Measurements from ENCODE around the gene ABCA10.

The ABCA10 gene

GRCh38 chr17:69117855-69118784, 110.5 kb downstream of the ABCA10 start:
- no peaks in the 10 kb centered on the region for H3K79me2 ChIP-seq (ENCODE audit: control insufficient read depth, insufficient read depth, low read length, poor library complexity)
- no peak overlapping the region for H3K18ac ChIP-seq (ENCODE audit: low read length)
- no peak overlapping the region for H2AK5ac ChIP-seq (ENCODE audit: low read length)
- no peaks in the 10 kb centered on the region for H3K79me1 ChIP-seq (ENCODE audit: low read length)
- H3K4me2 ChIP-seq (ENCODE audit: low read length), result no peak overlapping the region
- no peak overlapping the region for H3K23ac ChIP-seq (ENCODE audit: low read length)
- no peak overlapping the region for H3K27ac ChIP-seq (ENCODE audit: low read depth, low read length)
- no peak for DNase-seq
- H3K9me3 ChIP-seq (ENCODE audit: insufficient read depth, low read depth, low read length), result no peaks in the 10 kb centered on the region
- H4K12ac ChIP-seq (ENCODE audit: low read depth, low read length), result no peak overlapping the region
- H2BK12ac ChIP-seq (ENCODE audit: low read length), result no peak overlapping the region
- H3K4me1 ChIP-seq (ENCODE audit: control insufficient read depth in 1 of 2, insufficient read depth in 2 of 2, low read length in 2 of 2), result no peaks in the 10 kb centered on the region
- H3K36me3 ChIP-seq (ENCODE audit: control insufficient read depth in 1 of 2, insufficient read depth in 2 of 2, low read length in 2 of 2), result no peaks in the 10 kb centered on the region
- H3K27me3 ChIP-seq (ENCODE audit: insufficient read depth, low read length), result no peaks in the 10 kb centered on the region
- no peak overlapping the region for H4K91ac ChIP-seq (ENCODE audit: low read depth, low read length)
- no peak overlapping the region for H2BK5ac ChIP-seq (ENCODE audit: low read depth, low read length, poor library complexity)
- H3K4ac ChIP-seq (ENCODE audit: low read depth, low read length), result no peak overlapping the region
- H3K4me3 ChIP-seq (ENCODE audit: low read depth, low read length), result no peak overlapping the region
- H3K14ac ChIP-seq (ENCODE audit: low read length), result no peak overlapping the region
- H2BK120ac ChIP-seq (ENCODE audit: insufficient read depth, low read length, poor library complexity), result no peak overlapping the region
- no peak overlapping the region for H4K8ac ChIP-seq (ENCODE audit: low read depth, low read length)
- no CpG with 5 or more reads among the region's 2 CpGs for WGBS (ENCODE audit: extremely low coverage, insufficient coverage, insufficient read length)
- H2AFZ ChIP-seq (ENCODE audit: insufficient read depth, low read length, poor library complexity), result no peak overlapping the region
- no peak overlapping the region for H3K9ac ChIP-seq (ENCODE audit: low read length)

GRCh38 chr17:69111794-69112193, 116.8 kb downstream of the ABCA10 start:
- DNase-seq, result no peak
- Histone ChIP-seq H3K4ac (ENCODE audit: low read depth, low read length) (no peak overlapping the region), H3K4me3 (ENCODE audit: low read depth, low read length) (no peak overlapping the region), H2AFZ (ENCODE audit: insufficient read depth, low read length, poor library complexity) (no peak overlapping the region), H2BK120ac (ENCODE audit: insufficient read depth, low read length, poor library complexity) (no peak overlapping the region), H3K18ac (ENCODE audit: low read length) (no peak overlapping the region), H3K79me2 (ENCODE audit: control insufficient read depth, insufficient read depth, low read length, poor library complexity) (no peaks in the 10 kb centered on the region), H2BK12ac (ENCODE audit: low read length) (no peak overlapping the region), H2AK5ac (ENCODE audit: low read length) (no peak overlapping the region), H4K12ac (ENCODE audit: low read depth, low read length) (no peak overlapping the region), H3K9me3 (ENCODE audit: insufficient read depth, low read depth, low read length) (no peaks in the 10 kb centered on the region), H3K4me1 (ENCODE audit: control insufficient read depth in 1 of 2, insufficient read depth in 2 of 2, low read length in 2 of 2) (no peaks in the 10 kb centered on the region), H3K9ac (ENCODE audit: low read length) (no peak overlapping the region), H3K4me2 (ENCODE audit: low read length) (no peak overlapping the region), H3K27ac (ENCODE audit: low read depth, low read length) (no peak overlapping the region), H3K23ac (ENCODE audit: low read length) (no peak overlapping the region), H2BK5ac (ENCODE audit: low read depth, low read length, poor library complexity) (no peak overlapping the region), H4K8ac (ENCODE audit: low read depth, low read length) (no peak overlapping the region), H4K91ac (ENCODE audit: low read depth, low read length) (no peak overlapping the region), H3K14ac (ENCODE audit: low read length) (no peak overlapping the region), H3K27me3 (ENCODE audit: insufficient read depth, low read length) (no peaks in the 10 kb centered on the region), H3K36me3 (ENCODE audit: control insufficient read depth in 1 of 2, insufficient read depth in 2 of 2, low read length in 2 of 2) (no peaks in the 10 kb centered on the region), H3K79me1 (ENCODE audit: low read length) (no peaks in the 10 kb centered on the region)
- no CpG with 5 or more reads among the region's 1 CpG for WGBS (ENCODE audit: extremely low coverage, insufficient coverage, insufficient read length)

GRCh38 chr17:69105907-69106730, 122.5 kb downstream of the ABCA10 start:
- no peaks in the 10 kb centered on the region for H3K4me1 ChIP-seq (ENCODE audit: control insufficient read depth in 1 of 2, insufficient read depth in 2 of 2, low read length in 2 of 2)
- H3K23ac ChIP-seq (ENCODE audit: low read length), result no peak overlapping the region
- peak in 1 of 2 donors; percentile 5 for DNase-seq
- H2BK120ac ChIP-seq (ENCODE audit: insufficient read depth, low read length, poor library complexity), result no peak overlapping the region
- H3K14ac ChIP-seq (ENCODE audit: low read length), result no peak overlapping the region
- no peak overlapping the region for H2BK5ac ChIP-seq (ENCODE audit: low read depth, low read length, poor library complexity)
- H3K36me3 ChIP-seq (ENCODE audit: control insufficient read depth in 1 of 2, insufficient read depth in 2 of 2, low read length in 2 of 2), result no peaks in the 10 kb centered on the region
- no peak overlapping the region for H4K91ac ChIP-seq (ENCODE audit: low read depth, low read length)
- H3K9me3 ChIP-seq (ENCODE audit: insufficient read depth, low read depth, low read length), result no peaks in the 10 kb centered on the region
- H4K8ac ChIP-seq (ENCODE audit: low read depth, low read length), result no peak overlapping the region
- no peaks in the 10 kb centered on the region for H3K79me2 ChIP-seq (ENCODE audit: control insufficient read depth, insufficient read depth, low read length, poor library complexity)
- no peak overlapping the region for H3K4me3 ChIP-seq (ENCODE audit: low read depth, low read length)
- no peak overlapping the region for H2AK5ac ChIP-seq (ENCODE audit: low read length)
- H3K27me3 ChIP-seq (ENCODE audit: insufficient read depth, low read length), result no peaks in the 10 kb centered on the region
- no peak overlapping the region for H3K18ac ChIP-seq (ENCODE audit: low read length)
- H3K79me1 ChIP-seq (ENCODE audit: low read length), result no peaks in the 10 kb centered on the region
- WGBS (ENCODE audit: extremely low coverage, insufficient coverage, insufficient read length), result no CpG with 5 or more reads among the region's 10 CpGs
- no peak overlapping the region for H3K4ac ChIP-seq (ENCODE audit: low read depth, low read length)
- no peak overlapping the region for H3K27ac ChIP-seq (ENCODE audit: low read depth, low read length)
- H3K9ac ChIP-seq (ENCODE audit: low read length), result no peak overlapping the region
- H2BK12ac ChIP-seq (ENCODE audit: low read length), result no peak overlapping the region
- no peak overlapping the region for H2AFZ ChIP-seq (ENCODE audit: insufficient read depth, low read length, poor library complexity)
- no peak overlapping the region for H4K12ac ChIP-seq (ENCODE audit: low read depth, low read length)
- no peak overlapping the region for H3K4me2 ChIP-seq (ENCODE audit: low read length)

DNA sequence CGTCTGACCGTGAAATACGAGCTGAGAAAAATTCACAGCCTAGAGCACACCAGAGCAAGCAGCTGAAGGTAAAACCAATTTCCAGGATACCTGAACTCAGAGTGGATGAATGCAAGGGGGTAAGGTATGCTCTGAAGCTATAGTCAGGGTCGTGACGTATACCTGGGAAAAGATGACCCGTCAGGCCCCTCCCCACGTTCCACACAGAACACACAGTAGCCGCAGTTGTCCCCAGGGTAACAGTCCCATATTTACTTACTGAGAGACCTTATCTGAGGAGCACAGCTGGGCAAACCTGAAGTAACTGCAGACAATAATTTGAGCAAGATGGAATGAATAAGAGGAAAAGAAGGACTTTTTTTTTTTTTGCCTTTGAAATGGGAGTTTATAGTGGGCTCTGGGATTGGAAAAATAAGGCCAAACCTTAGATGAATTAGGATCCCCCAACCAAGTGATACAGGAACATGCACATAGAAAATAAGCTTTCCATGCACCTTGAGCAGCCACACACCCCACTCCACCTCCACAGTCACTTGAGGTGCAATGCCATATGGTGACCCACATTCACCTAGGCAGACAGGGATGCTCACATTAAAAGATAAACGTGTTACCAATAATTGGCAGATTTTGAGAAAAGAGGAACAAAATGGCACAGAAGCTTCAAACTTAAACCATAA, 124.9 kb downstream of the ABCA10 start:
- H3K4me3 ChIP-seq (ENCODE audit: low read depth, low read length), result no peak overlapping the region

More for the DNA sequence above, 124.9 kb downstream of the ABCA10 start:
- no peaks in the 10 kb centered on the region for H3K79me1 ChIP-seq (ENCODE audit: low read length)
- no peaks in the 10 kb centered on the region for H3K27me3 ChIP-seq (ENCODE audit: insufficient read depth, low read length)
- no peak overlapping the region for H2AFZ ChIP-seq (ENCODE audit: insufficient read depth, low read length, poor library complexity)
- WGBS (ENCODE audit: extremely low coverage, insufficient coverage, insufficient read length), result no CpG with 5 or more reads among the region's 9 CpGs
- no peak overlapping the region for H2BK5ac ChIP-seq (ENCODE audit: low read depth, low read length, poor library complexity)
- no peaks in the 10 kb centered on the region for H3K79me2 ChIP-seq (ENCODE audit: control insufficient read depth, insufficient read depth, low read length, poor library complexity)
- H3K9ac ChIP-seq (ENCODE audit: low read length), result no peak overlapping the region
- no peak overlapping the region for H4K12ac ChIP-seq (ENCODE audit: low read depth, low read length)
- H2BK120ac ChIP-seq (ENCODE audit: insufficient read depth, low read length, poor library complexity), result no peak overlapping the region
- no peaks in the 10 kb centered on the region for H3K9me3 ChIP-seq (ENCODE audit: insufficient read depth, low read depth, low read length)
- H3K4ac ChIP-seq (ENCODE audit: low read depth, low read length), result no peak overlapping the region
- no peak overlapping the region for H2AK5ac ChIP-seq (ENCODE audit: low read length)
- no peak overlapping the region for H3K14ac ChIP-seq (ENCODE audit: low read length)
- no peaks in the 10 kb centered on the region for H3K36me3 ChIP-seq (ENCODE audit: control insufficient read depth in 1 of 2, insufficient read depth in 2 of 2, low read length in 2 of 2)
- peak overlapping the region; percentile 14 for H4K91ac ChIP-seq (ENCODE audit: low read depth, low read length)
- no peak overlapping the region for H3K27ac ChIP-seq (ENCODE audit: low read depth, low read length)
- DNase-seq, result peak; percentile 98
- H3K23ac ChIP-seq (ENCODE audit: low read length), result no peak overlapping the region
- H3K4me2 ChIP-seq (ENCODE audit: low read length), result no peak overlapping the region
- H3K4me1 ChIP-seq (ENCODE audit: control insufficient read depth in 1 of 2, insufficient read depth in 2 of 2, low read length in 2 of 2), result no peaks in the 10 kb centered on the region
- H4K8ac ChIP-seq (ENCODE audit: low read depth, low read length), result no peak overlapping the region
- no peak overlapping the region for H3K18ac ChIP-seq (ENCODE audit: low read length)
- H2BK12ac ChIP-seq (ENCODE audit: low read length), result no peak overlapping the region
